ENCODE data around the gene PBXIP1. TPM values are rescaled to one million over a fixed set of nuclear protein-coding genes. Genes with fewer than 3 reads are reported as not detected.

The PBXIP1 gene
- total and polyA plus RNA-seq, 2 of the 13 experiments (the other 11 are each of a cell fraction or from before 2014, with no cell fraction given): 16.3 to 31.9 TPM

DNA sequence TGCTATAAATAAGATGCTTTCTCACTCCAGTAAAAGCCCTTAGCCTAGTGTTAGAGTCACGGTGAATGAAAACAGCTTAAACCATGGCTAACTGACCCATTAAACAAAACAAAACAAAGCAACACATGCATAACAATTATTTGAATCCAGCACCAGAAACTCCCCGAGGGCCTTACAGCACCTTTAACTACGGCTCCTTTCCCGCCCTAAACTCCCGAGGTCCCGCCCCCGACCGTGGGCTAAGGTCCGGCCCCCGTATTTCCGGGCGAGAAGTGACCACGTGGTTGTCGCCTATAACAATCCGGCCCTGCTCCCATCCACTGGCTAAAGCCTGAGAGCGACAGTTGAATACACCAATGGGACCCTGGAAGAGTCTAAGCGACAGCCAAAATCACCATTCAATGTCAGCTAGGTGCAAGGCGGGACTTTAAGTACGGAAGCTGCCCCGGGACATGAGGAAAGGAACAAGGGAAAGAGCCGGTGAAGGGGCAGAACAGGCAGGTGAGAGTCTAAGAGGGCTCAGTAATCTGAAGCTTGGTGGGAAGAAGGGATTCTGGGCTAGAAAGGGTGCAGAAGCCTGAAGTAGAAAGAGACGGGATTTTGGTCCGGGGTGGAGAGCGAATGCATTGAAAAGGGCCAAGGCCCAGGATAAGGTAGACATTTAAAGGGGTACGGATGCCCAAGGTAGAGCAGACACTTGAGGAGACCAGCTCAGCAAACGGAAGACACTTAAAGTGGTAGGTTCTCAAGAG, 27.2 kb upstream of the PBXIP1 start, which contains the start of gene FLAD1 (continued):
- TF ChIP-seq, protein P1, sequence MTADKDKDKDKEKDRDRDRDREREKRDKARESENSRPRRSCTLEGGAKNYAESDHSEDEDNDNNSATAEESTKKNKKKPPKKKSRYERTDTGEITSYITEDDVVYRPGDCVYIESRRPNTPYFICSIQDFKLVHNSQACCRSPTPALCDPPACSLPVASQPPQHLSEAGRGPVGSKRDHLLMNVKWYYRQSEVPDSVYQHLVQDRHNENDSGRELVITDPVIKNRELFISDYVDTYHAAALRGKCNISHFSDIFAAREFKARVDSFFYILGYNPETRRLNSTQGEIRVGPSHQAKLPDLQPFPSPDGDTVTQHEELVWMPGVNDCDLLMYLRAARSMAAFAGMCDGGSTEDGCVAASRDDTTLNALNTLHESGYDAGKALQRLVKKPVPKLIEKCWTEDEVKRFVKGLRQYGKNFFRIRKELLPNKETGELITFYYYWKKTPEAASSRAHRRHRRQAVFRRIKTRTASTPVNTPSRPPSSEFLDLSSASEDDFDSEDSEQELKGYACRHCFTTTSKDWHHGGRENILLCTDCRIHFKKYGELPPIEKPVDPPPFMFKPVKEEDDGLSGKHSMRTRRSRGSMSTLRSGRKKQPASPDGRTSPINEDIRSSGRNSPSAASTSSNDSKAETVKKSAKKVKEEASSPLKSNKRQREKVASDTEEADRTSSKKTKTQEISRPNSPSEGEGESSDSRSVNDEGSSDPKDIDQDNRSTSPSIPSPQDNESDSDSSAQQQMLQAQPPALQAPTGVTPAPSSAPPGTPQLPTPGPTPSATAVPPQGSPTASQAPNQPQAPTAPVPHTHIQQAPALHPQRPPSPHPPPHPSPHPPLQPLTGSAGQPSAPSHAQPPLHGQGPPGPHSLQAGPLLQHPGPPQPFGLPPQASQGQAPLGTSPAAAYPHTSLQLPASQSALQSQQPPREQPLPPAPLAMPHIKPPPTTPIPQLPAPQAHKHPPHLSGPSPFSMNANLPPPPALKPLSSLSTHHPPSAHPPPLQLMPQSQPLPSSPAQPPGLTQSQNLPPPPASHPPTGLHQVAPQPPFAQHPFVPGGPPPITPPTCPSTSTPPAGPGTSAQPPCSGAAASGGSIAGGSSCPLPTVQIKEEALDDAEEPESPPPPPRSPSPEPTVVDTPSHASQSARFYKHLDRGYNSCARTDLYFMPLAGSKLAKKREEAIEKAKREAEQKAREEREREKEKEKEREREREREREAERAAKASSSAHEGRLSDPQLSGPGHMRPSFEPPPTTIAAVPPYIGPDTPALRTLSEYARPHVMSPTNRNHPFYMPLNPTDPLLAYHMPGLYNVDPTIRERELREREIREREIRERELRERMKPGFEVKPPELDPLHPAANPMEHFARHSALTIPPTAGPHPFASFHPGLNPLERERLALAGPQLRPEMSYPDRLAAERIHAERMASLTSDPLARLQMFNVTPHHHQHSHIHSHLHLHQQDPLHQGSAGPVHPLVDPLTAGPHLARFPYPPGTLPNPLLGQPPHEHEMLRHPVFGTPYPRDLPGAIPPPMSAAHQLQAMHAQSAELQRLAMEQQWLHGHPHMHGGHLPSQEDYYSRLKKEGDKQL (CRISPR knock-in tag; IDR thresholded peaks at IDR 0.05; ENCODE audit: low read depth): no peak
- no peak for TF ChIP-seq ZNF790 (CRISPR knock-in tag; IDR thresholded peaks at IDR 0.05; ENCODE audit: borderline replicate concordance)
- TF ChIP-seq PAWR (CRISPR knock-in tag; IDR thresholded peaks at IDR 0.05; ENCODE audit: borderline replicate concordance): no peak
- peak; percentile 74 for TF ChIP-seq POLR2AphosphoS5 (IDR thresholded peaks at IDR 0.05; ENCODE audit: low read depth, low read length)
- peak; percentile 64; the same call in 1 of the 2 replicates for TF ChIP-seq NR2C2 (CRISPR knock-in tag; IDR thresholded peaks at IDR 0.05; ENCODE audit: borderline replicate concordance)
- TF ChIP-seq, protein P2, sequence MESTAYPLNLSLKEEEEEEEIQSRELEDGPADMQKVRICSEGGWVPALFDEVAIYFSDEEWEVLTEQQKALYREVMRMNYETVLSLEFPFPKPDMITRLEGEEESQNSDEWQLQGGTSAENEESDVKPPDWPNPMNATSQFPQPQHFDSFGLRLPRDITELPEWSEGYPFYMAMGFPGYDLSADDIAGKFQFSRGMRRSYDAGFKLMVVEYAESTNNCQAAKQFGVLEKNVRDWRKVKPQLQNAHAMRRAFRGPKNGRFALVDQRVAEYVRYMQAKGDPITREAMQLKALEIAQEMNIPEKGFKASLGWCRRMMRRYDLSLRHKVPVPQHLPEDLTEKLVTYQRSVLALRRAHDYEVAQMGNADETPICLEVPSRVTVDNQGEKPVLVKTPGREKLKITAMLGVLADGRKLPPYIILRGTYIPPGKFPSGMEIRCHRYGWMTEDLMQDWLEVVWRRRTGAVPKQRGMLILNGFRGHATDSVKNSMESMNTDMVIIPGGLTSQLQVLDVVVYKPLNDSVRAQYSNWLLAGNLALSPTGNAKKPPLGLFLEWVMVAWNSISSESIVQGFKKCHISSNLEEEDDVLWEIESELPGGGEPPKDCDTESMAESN (CRISPR knock-in tag; conservative IDR thresholded peaks at IDR 0.05): 0 out of 2 replicates have a peak, but pooled peaks have one; percentile 53
- TF ChIP-seq FOXK2 (IDR thresholded peaks at IDR 0.05): peak; percentile 41; the same call in 1 of the 2 replicates
- TF ChIP-seq, protein P3, sequence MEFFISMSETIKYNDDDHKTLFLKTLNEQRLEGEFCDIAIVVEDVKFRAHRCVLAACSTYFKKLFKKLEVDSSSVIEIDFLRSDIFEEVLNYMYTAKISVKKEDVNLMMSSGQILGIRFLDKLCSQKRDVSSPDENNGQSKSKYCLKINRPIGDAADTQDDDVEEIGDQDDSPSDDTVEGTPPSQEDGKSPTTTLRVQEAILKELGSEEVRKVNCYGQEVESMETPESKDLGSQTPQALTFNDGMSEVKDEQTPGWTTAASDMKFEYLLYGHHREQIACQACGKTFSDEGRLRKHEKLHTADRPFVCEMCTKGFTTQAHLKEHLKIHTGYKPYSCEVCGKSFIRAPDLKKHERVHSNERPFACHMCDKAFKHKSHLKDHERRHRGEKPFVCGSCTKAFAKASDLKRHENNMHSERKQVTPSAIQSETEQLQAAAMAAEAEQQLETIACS (CRISPR knock-in tag; IDR thresholded peaks at IDR 0.05): no peak
- TF ChIP-seq, protein P4, sequence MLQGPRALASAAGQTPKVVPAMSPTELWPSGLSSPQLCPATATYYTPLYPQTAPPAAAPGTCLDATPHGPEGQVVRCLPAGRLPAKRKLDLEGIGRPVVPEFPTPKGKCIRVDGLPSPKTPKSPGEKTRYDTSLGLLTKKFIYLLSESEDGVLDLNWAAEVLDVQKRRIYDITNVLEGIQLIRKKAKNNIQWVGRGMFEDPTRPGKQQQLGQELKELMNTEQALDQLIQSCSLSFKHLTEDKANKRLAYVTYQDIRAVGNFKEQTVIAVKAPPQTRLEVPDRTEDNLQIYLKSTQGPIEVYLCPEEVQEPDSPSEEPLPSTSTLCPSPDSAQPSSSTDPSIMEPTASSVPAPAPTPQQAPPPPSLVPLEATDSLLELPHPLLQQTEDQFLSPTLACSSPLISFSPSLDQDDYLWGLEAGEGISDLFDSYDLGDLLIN (CRISPR knock-in tag; IDR thresholded peaks at IDR 0.05; ENCODE audit: borderline replicate concordance): no peak
- no peak for TF ChIP-seq KLF13 (CRISPR knock-in tag; IDR thresholded peaks at IDR 0.05)
- TF ChIP-seq GABPB1 (CRISPR knock-in tag; IDR thresholded peaks at IDR 0.05): peak; percentile 97
- TF ChIP-seq ZSCAN9 (CRISPR knock-in tag; IDR thresholded peaks at IDR 0.05; ENCODE audit: borderline replicate concordance): peak; percentile 29; the same call in 1 of the 2 replicates
- peak; percentile 19; the same call in 1 of the 2 replicates for TF ChIP-seq KLF6 (CRISPR knock-in tag; IDR thresholded peaks at IDR 0.05)
- TF ChIP-seq ATF7 (IDR thresholded peaks at IDR 0.05): no peak
- no peak for TF ChIP-seq ATF7 (CRISPR knock-in tag; IDR thresholded peaks at IDR 0.05)
- TF ChIP-seq ZNF749 (CRISPR knock-in tag; IDR thresholded peaks at IDR 0.05; ENCODE audit: borderline replicate concordance): no peak; the same call in 1 of the 2 replicates
- TF ChIP-seq CENPT (CRISPR knock-in tag; IDR thresholded peaks at IDR 0.05; ENCODE audit: low read depth): no peak
